GM11168 (cell line): ENCODE results near the gene ADAMTS15.

Source experiments
- in situ Hi-C: fragments of 300-500 bp; cut with MboI; formaldehyde crosslinking; loops from one replicate; pipeline ENCODE4 v1.12.0; 2022; ENCODE audit warnings: low sequenced_read_pairs; ENCODE audit not compliant: unreplicated experiment

ADAMTS15 gene

GRCh38 chr11:130429983-130430382 is 18.5 kb upstream of the ADAMTS15 start:
- in situ Hi-C loops = loop anchor here (10.0 kb wide), 1 partner anchor 425 kb away; no protein-coding TSS in a partner anchor

- in situ Hi-C loops = loop anchor here (10.0 kb wide), 1 partner anchor 423 kb away; no protein-coding TSS in a partner anchor
Observed at GRCh38 chr11:130431331-130431773, 17.1 kb upstream of the ADAMTS15 start.

DNA sequence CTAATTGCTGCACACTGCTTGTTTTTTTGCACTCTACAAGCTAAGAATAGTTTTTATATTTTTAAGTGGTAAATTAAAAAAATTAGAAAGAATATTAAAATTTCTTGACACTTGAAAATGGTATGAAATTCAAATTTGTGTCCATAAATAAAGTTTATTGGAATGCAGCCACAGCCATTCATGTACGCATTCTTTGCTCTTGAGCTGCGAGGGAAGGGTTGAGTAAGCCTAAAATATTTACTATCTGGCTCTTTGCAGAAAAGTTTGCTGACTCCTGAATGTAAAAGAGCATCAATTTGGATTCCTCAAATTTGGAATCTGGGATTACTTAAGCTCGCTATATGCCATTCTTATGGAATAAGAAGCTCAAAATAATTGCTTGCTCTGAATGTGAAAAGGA is 16.6 kb upstream of the ADAMTS15 start:
- in situ Hi-C loops = loop anchor here (10.0 kb wide), 1 partner anchor 423 kb away; no protein-coding TSS in a partner anchor

DNA sequence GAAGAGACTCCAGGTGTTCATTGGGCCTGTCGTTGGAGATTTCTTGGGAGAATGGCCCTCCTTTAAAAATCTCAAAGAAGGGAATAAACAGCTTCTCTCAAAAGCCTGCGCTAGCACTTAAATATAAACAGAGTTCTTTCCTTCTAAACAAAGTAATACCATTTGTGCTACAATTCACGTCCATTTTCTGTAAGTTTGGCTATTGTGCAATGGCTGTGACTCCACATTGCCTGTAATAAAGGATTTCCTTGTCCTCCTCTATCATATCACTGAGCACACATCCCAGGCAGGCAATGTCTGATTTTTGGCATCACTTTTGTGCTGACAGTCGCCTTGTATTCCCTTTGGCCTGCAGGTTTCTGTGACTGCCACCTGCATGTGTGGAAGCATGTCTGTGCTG is 15.1 kb upstream of the ADAMTS15 start:
- in situ Hi-C loops = loop anchor here (10.0 kb wide), 1 partner anchor 421 kb away; no protein-coding TSS in a partner anchor

- in situ Hi-C loops = loop anchor here (10.0 kb wide), 1 partner anchor 420 kb away; no protein-coding TSS in a partner anchor
Observed at GRCh38 chr11:130434521-130435223, 13.8 kb upstream of the ADAMTS15 start.

GRCh38 chr11:130435671-130436070 is 12.8 kb upstream of the ADAMTS15 start:
- in situ Hi-C loops = loop anchor here (10.0 kb wide), 1 partner anchor 419 kb away; no protein-coding TSS in a partner anchor

- in situ Hi-C loops = loop anchor here (10.0 kb wide), 1 partner anchor 419 kb away; no protein-coding TSS in a partner anchor
Observed at GRCh38 chr11:130436171-130436570, 12.3 kb upstream of the ADAMTS15 start.

DNA sequence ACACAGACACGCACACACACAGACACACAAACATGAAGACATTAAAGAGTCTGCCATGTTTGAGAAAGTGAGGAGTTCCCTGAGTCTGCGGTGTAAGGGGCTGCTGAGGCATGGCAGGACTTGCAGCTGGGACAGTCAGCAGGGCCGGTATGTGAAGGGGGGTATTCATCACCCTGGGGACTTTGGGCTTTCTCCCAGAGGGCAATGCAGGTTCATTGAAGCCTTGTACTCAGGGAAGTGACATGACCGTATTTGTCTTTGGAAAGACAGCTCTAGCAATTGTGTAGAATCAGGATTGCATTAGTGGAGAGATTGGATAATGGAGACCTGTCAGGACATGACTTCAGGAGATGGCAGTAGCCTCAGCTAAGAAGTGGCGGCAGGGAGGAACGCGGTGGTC is 10.6 kb upstream of the ADAMTS15 start:
- in situ Hi-C loops = loop anchor here (10.0 kb wide), 1 partner anchor 417 kb away; no protein-coding TSS in a partner anchor

- in situ Hi-C loops = loop anchor here (10.0 kb wide), 1 partner anchor 416 kb away; no protein-coding TSS in a partner anchor
Observed at GRCh38 chr11:130438401-130439159, 9.9 kb upstream of the ADAMTS15 start.

DNA sequence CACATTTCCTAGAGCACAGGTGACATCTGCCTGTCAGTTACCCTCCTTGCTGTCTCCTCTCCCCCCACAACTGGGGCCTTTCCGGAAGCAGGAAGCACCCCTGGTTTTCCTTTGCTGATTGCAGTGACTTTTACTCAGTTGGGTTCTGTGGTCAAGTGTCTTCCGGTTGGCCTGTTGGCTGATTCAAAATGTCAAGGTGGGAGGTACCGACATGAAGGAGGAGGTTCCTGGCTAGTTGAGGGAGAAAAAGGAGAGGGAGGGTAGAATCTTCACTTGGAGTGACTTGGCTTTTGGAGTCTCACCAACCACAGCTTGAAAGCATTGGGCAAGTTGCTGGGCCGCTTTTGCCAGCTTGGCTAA is 9.3 kb upstream of the ADAMTS15 start:
- in situ Hi-C loops = loop anchor here (10.0 kb wide), 1 partner anchor 416 kb away; no protein-coding TSS in a partner anchor

DNA sequence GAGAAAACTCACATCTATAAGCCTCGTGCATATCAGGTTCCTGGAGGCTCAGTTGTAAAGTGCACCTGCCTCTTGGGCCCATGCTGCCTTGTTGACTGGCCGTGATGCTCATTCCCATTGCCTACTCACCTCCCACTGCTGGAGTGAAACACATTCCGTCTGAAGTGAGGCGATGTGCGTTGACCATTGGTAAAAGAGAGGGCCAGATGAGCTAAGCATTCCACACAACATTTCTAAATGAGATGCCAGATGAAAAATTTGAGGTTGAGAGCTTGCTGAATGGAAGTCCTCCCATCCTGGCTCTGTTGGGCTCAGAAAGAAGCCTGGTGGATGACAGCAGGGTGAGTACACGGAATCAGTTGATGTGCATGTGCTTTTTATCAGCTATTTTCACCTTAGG is 8.6 kb upstream of the ADAMTS15 start:
- in situ Hi-C loops = loop anchor here (10.0 kb wide), 1 partner anchor 415 kb away; no protein-coding TSS in a partner anchor

GRCh38 chr11:130441719-130442118 is 6.7 kb upstream of the ADAMTS15 start:
- in situ Hi-C loops = no loop called here

DNA sequence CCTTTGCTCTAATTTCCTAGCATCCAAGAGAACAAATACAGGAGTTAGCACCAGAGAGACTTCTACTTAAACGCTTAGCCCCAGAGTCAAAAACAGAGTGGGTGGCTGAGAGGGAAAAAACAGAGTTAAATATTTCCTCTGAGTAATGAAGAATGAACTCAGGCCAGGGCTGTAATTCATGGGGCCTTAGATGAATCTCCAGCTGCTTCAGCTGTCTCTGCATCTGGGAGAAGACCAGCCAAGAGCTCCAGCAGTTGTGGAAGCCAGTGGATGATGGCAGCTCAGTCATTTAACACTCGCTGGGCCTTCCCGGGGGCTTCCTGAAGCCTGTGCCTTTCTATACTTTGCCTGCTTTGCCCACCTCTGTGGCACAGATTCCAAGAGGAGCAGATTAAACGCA is 5.7 kb upstream of the ADAMTS15 start:
- in situ Hi-C loops = no loop called here

- in situ Hi-C loops = no loop called here
Observed at GRCh38 chr11:130445788-130446187, 2.7 kb upstream of the ADAMTS15 start.

DNA sequence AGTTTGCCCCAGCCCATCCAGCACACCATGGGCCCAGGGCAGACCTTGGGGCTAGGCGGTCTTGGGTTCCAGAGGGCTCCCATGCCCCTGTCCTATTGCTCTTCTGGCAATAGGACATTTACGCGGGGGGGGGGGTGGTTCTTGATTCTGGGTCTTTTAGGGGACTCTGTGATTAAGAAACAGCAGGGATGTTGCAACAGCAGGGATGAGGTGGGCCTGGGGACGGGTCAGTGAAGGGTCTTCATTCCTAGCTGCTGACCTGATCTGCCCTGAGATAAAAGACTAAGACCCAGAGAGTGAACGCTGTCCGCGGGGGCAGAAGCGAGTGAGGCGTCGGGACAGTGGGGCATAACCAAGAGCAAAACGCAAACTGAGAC is 418 bp upstream of the ADAMTS15 start:
- in situ Hi-C loops = no loop called here

DNA sequence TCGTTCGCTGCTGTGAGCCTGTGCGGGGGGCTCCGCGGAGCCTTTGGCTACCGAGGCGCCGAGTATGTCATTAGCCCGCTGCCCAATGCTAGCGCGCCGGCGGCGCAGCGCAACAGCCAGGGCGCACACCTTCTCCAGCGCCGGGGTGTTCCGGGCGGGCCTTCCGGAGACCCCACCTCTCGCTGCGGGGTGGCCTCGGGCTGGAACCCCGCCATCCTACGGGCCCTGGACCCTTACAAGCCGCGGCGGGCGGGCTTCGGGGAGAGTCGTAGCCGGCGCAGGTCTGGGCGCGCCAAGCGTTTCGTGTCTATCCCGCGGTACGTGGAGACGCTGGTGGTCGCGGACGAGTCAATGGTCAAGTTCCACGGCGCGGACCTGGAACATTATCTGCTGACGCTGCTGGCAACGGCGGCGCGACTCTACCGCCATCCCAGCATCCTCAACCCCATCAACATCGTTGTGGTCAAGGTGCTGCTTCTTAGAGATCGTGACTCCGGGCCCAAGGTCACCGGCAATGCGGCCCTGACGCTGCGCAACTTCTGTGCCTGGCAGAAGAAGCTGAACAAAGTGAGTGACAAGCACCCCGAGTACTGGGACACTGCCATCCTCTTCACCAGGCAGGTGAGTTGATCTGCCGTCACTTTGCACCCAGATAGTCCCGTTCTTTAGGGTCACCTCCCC is 1.0 kb downstream of the ADAMTS15 start:
- in situ Hi-C loops = no loop called here

- in situ Hi-C loops = no loop called here
Observed at GRCh38 chr11:130449996-130450769, 1.7 kb downstream of the ADAMTS15 start.

- in situ Hi-C loops = no loop called here
Observed at GRCh38 chr11:130451231-130452019, 3.0 kb downstream of the ADAMTS15 start.

DNA sequence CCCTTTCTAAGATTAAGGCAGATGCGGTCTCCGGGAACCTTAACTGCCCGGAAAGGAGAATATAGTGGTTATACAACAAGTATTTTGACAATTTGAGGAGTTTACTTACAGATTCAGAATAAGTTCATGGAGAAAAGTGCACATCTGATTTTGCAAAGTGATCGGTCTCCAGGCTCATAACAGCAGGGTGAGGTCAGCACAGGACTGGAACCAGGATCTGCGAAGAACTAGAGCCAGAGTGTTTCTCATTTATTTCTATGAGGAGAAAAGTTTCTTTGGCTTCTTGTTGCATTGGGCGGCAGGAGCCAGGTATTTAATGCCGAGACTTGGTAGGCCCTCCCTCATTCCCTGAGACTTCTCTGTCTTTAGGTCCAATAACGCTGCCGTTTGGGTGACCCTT is 3.7 kb downstream of the ADAMTS15 start:
- in situ Hi-C loops = no loop called here
